ENCODE data around the gene ITPRIP.

DNA sequence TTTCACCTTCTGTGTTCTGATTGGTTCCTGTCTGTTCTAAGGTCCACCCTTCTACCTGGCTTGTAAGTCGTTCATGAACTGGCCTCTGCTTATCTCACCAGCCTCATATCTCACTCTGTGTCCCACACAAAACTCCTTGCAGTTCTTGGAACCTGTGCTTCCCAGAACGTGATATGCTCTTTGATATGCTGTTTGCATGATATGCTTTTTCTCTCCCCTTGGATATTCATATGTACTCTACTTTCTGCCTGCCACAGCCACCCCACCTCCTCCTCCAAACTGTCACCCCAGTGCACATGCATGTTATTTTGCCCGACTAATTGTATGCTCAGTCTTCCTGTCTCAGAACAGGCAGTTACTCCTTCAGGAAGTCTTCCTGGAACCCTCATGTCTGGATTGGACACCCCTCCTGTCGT, 1.9 kb upstream of the ITPRIP start:
- TF ChIP-seq POLR2AphosphoS5 (IDR thresholded peaks at IDR 0.05; ENCODE audit: low read depth, low read length), result no peak
- no peak for TF ChIP-seq TAF1 (IDR thresholded peaks at IDR 0.05; ENCODE audit: low read depth, low read length)
- no peak for TF ChIP-seq PAX5 (IDR thresholded peaks at IDR 0.05; ENCODE audit: insufficient read depth, low read length, severe bottlenecking)
- TF ChIP-seq POLR2A (IDR thresholded peaks at IDR 0.05; ENCODE audit: low read depth, low read length), result no peak

All from GM12891 (cell line).